Esophagus muscularis mucosa (tissue), 4 donors: ENCODE measurements around the gene DACT3. TPM values are rescaled to one million over a fixed set of nuclear protein-coding genes. Genes with fewer than 3 reads are reported as not detected.

ENCODE experiments used
- DNase-seq: peaks from one replicate; pipeline ENCODE4 v3.0.0-alpha.2; 2017; ENCODE audit errors: extremely low spot score
- H3K27ac ChIP-seq, 4 donors: fragments of 200-600 bp; sonication (generic); replicated peaks in 1 of 4; 1 replicate in 3 of 4; 2 replicates in 1 of 4; pipeline ENCODE4 v1.5.1; 2016 to 2019; ENCODE audit warnings: mild to moderate bottlenecking in 1 of 4
- H3K27me3 ChIP-seq, 4 donors: fragments of 200-600 bp; sonication (generic); one replicate each; pipeline versions ENCODE4 v1.5.1 to v1.6.0; 2016 to 2019
- H3K36me3 ChIP-seq, 4 donors: fragments of 200-600 bp; sonication (generic); one replicate each; pipeline ENCODE4 v1.5.1; 2016 to 2019
- H3K4me1 ChIP-seq, 4 donors: fragments of 200-600 bp; sonication (generic); one replicate each; pipeline ENCODE4 v1.5.1; 2016 to 2019
- H3K4me3 ChIP-seq, 4 donors: fragments of 200-600 bp; sonication (generic); 1 replicate in 2 of 4; 2 replicates in 2 of 4; pipeline ENCODE4 v1.5.1; 2016 to 2019; ENCODE audit warnings: mild to moderate bottlenecking in 4 of 4, moderate library complexity in 1 of 4
- H3K9me3 ChIP-seq, 4 donors: fragments of 200-600 bp; sonication (generic); 1 replicate in 3 of 4; 2 replicates in 1 of 4; pipeline ENCODE4 v1.5.1; 2016 to 2019
- CTCF ChIP-seq, 3 experiments: fragments of 200-600 bp in 2 of 3; fragments of 450-650 bp in 1 of 3; sonication (generic) in 2 of 3; IDR thresholded peaks; one replicate each; pipeline ENCODE4 v1.5.1; 2017 to 2019; ENCODE audit warnings: antibody characterized with exemption in 3 of 3, mild to moderate bottlenecking in 2 of 3, moderate library complexity in 1 of 3
- EP300 ChIP-seq: sonication (generic); formaldehyde crosslinking; IDR thresholded peaks from one replicate; pipeline ENCODE4 v1.6.1; 2017; ENCODE audit warnings: antibody characterized with exemption
- POLR2A ChIP-seq: fragments of 450-650 bp; IDR thresholded peaks from one replicate; pipeline ENCODE4 v1.6.1; 2017; ENCODE audit warnings: antibody characterized with exemption, moderate library complexity, mild to moderate bottlenecking, low read depth
- POLR2AphosphoS5 ChIP-seq, 2 donors: sonication (generic); formaldehyde crosslinking; IDR thresholded peaks; one replicate each; pipeline ENCODE4 v1.6.1; 2017; ENCODE audit warnings: antibody characterized with exemption in 2 of 2
- WGBS: methylation state at CpG from one replicate; pipeline ENCODE4 v1.1.5; 2018; 5-methylcytosine and 5-hydroxymethylcytosine counted together
- intact Hi-C: fragments of 100-400 bp; cut with DNase I; formaldehyde crosslinking; loops from one replicate; pipeline ENCODE4 v1.15.1; 2023
- total RNA-seq, 4 donors: library from RNA; depleted of rRNA; stranded (reverse); fragments of >200 nt; gene quantifications; one replicate each; pipeline versions ENCODE4 v1.1.0 to v1.2.1, GENCODE V29; 2016

Gene DACT3
- total RNA-seq, 4 donors from 2014 or later, result 46.7 to 119 (median 65.1) TPM

GRCh38 chr19:46618670-46619231 is 42.2 kb downstream of the DACT3 start:
- TF ChIP-seq CTCF (IDR thresholded peaks at IDR 0.05), result no peak
- peak; percentile 11 to 13 for TF ChIP-seq POLR2AphosphoS5 (IDR thresholded peaks at IDR 0.05)
- intact Hi-C loops, result no loop called here
- 30% methylated on average over 9 of the region's 9 CpGs for WGBS
- no peaks in the 10 kb centered on the region for H3K9me3 ChIP-seq
- DNase-seq, result no peak
- H3K36me3 ChIP-seq, result no peaks in the 10 kb centered on the region
- H3K4me3 ChIP-seq, result no peak overlapping the region
- H3K4me1 ChIP-seq, result peaks cover 49 to 82% (median 81%) of the 10 kb centered on the region in 4 donors
- no peaks in the 10 kb centered on the region for H3K27me3 ChIP-seq
- peak overlapping the region; percentile 28 to 79 (median 46) for H3K27ac ChIP-seq

GRCh38 chr19:46617601-46618000 is 43.4 kb downstream of the DACT3 start:
- H3K27me3 ChIP-seq, result no peaks in the 10 kb centered on the region
- intact Hi-C loops, result no loop called here
- DNase-seq, result no peak
- no peak overlapping the region for H3K4me3 ChIP-seq
- peak overlapping the region; percentile 15 to 59 (median 50) for H3K27ac ChIP-seq
- TF ChIP-seq EP300 (no peak), POLR2A (no peak), CTCF (IDR thresholded peaks at IDR 0.05) (no peak), POLR2AphosphoS5 (IDR thresholded peaks at IDR 0.05) (no peak)
- peaks cover 49 to 74% (median 70%) of the 10 kb centered on the region in 4 donors for H3K4me1 ChIP-seq
- no peaks in the 10 kb centered on the region for H3K36me3 ChIP-seq
- WGBS, result 76% methylated on average over 6 of the region's 6 CpGs
- no peaks in the 10 kb centered on the region for H3K9me3 ChIP-seq

- TF ChIP-seq CTCF (IDR thresholded peaks at IDR 0.05), result peak; percentile 28 to 57 (median 38)
- TF ChIP-seq POLR2AphosphoS5 (IDR thresholded peaks at IDR 0.05), result peak in 1 of 2 donors; percentile 38
- TF ChIP-seq EP300, result no peak
- 22% methylated on average over 17 of the region's 17 CpGs for WGBS
- Histone ChIP-seq H3K4me3 (no peak overlapping the region), H3K9me3 (no peaks in the 10 kb centered on the region), H3K4me1 (peaks cover 49 to 66% (median 62%) of the 10 kb centered on the region in 4 donors), H3K27ac (peak overlapping the region; percentile 15 to 59 (median 50)), H3K36me3 (no peaks in the 10 kb centered on the region), H3K27me3 (no peaks in the 10 kb centered on the region)
- intact Hi-C loops, result no loop called here
- DNase-seq, result no peak
Observed at GRCh38 chr19:46616631-46617322, 44.2 kb downstream of the DACT3 start.

- no peak for DNase-seq
- H3K27ac ChIP-seq, result no peak overlapping the region
- intact Hi-C loops, result no loop called here
- no peak for TF ChIP-seq POLR2AphosphoS5 (IDR thresholded peaks at IDR 0.05)
- TF ChIP-seq EP300, result no peak
- no peak for TF ChIP-seq CTCF (IDR thresholded peaks at IDR 0.05)
- TF ChIP-seq POLR2A, result no peak
- H3K36me3 ChIP-seq, result peaks cover 0 to 2% (median 0%) of the 10 kb centered on the region in 4 donors
- WGBS, result 86% methylated on average over 10 of the region's 10 CpGs
- H3K27me3 ChIP-seq, result no peaks in the 10 kb centered on the region
- H3K4me1 ChIP-seq, result peaks cover 41 to 58% (median 54%) of the 10 kb centered on the region in 4 donors
- H3K4me3 ChIP-seq, result no peak overlapping the region
- H3K9me3 ChIP-seq, result no peaks in the 10 kb centered on the region
Observed at GRCh38 chr19:46615966-46616365, 45.0 kb downstream of the DACT3 start.
